ENCODE data around the gene ALDH1A3.

GRCh38 chr15:100892013-100892355 is 12.4 kb downstream of the ALDH1A3 start:
- TF ChIP-seq, protein P1, sequence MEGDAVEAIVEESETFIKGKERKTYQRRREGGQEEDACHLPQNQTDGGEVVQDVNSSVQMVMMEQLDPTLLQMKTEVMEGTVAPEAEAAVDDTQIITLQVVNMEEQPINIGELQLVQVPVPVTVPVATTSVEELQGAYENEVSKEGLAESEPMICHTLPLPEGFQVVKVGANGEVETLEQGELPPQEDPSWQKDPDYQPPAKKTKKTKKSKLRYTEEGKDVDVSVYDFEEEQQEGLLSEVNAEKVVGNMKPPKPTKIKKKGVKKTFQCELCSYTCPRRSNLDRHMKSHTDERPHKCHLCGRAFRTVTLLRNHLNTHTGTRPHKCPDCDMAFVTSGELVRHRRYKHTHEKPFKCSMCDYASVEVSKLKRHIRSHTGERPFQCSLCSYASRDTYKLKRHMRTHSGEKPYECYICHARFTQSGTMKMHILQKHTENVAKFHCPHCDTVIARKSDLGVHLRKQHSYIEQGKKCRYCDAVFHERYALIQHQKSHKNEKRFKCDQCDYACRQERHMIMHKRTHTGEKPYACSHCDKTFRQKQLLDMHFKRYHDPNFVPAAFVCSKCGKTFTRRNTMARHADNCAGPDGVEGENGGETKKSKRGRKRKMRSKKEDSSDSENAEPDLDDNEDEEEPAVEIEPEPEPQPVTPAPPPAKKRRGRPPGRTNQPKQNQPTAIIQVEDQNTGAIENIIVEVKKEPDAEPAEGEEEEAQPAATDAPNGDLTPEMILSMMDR (IDR thresholded peaks at IDR 0.05), result no peak
- no peak for TF ChIP-seq POLR2A (IDR thresholded peaks at IDR 0.05)
